H1 (cell line): ENCODE measurements around the gene ZPR1.

Experiments
- ASH2L ChIP-seq: fragments of 200-600, 300-600 bp; sonication (generic); IDR thresholded peaks from one replicate; pipeline ENCODE4 v1.7.1; 2017; ENCODE audit warnings: low read length
- EZH2 ChIP-seq: fragments of 200-600 bp; sonication (generic); IDR thresholded peaks from 2 replicates; pipeline ENCODE4 v1.7.1; 2012; ENCODE audit warnings: low read depth, mild to moderate bottlenecking, moderate library complexity, low read length, inconsistent platforms; ENCODE audit not compliant: severe bottlenecking
- SIN3A ChIP-seq, 2 experiments: IDR thresholded peaks in 1 of 2; conservative IDR thresholded peaks in 1 of 2; 2 replicates each; pipeline ENCODE4 v1.6.1; 2011 to 2012; ENCODE audit warnings: low read length in 2 of 2, improper control_type of control experiment in 1 of 2, low read depth in 1 of 2, mild to moderate bottlenecking in 1 of 2

DNA sequence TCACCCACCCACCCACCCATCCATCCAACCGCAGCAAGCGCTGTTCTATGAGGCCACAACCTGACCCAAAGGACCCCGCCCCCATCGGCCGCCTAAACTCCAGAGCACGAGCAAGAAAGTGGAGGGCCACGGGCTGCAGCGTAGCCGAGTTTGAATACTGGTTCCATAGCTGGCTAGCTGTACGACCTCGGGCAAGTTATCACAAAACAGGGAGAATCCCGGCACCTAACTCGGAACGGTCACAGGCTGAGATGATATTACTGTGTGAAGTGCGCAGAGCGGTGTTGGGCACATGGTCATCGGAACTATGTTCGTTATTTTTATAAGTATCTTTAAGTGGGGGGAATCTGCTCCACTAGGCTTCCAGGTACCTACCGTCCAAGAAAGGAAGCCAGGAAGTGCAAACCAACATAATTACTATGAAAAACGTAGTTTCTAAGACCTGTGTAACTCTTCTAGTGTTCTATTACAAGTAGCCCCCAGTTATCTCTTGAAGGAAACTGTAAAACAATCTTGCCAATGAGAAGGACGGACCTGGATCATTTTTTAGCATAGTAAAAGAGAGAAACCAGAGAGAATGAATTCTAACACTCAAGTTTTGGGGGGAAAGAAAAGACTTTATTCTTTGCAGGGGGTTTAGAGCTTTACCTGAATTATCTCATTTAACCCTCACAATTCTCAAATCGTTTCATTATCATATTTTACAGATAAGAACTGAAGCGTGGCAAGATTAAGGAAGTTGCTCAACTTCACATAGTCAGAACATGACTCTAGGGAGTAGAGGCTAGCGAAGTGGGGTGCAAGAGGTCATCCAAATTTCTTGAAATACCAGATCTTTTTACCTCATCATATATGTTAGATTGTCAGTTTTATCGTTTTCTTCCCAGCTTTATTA, 14.4 kb downstream of the ZPR1 start:
- no peak for TF ChIP-seq ASH2L
- TF ChIP-seq EZH2, result no peak
- no peak for TF ChIP-seq SIN3A (conservative IDR thresholded peaks at IDR 0.05 in 1 of 2, IDR thresholded peaks at IDR 0.05 in 1 of 2; ENCODE audit: low read depth in 1 of 2, low read length in 2 of 2)
